Peyer's patch (tissue), 4 donors: ENCODE results near the gene CDH4. TPM values are rescaled to one million over a fixed set of nuclear protein-coding genes. Genes with fewer than 3 reads are reported as not detected.

Experiments
- DNase-seq, 3 donors: peaks; one replicate each; pipeline ENCODE4 v3.0.0-alpha.2; 2017 to 2019
- H3K27ac ChIP-seq, 4 donors: fragments of 200-600 bp; sonication (generic); one replicate each; pipeline ENCODE4 v1.5.1; 2016 to 2019
- H3K27me3 ChIP-seq, 2 donors: fragments of 200-600 bp; sonication (generic); one replicate each; pipeline ENCODE4 v1.5.1; 2019
- H3K36me3 ChIP-seq, 3 donors: fragments of 200-600 bp; sonication (generic); one replicate each; pipeline ENCODE4 v1.5.1; 2016 to 2019
- H3K4me1 ChIP-seq, 4 donors: fragments of 200-600 bp; sonication (generic); one replicate each; pipeline ENCODE4 v1.5.1; 2016 to 2019
- H3K4me3 ChIP-seq, 4 donors: fragments of 200-600 bp; sonication (generic); 1 replicate in 3 of 4; 2 replicates in 1 of 4; pipeline ENCODE4 v1.5.1; 2016 to 2019; ENCODE audit warnings: mild to moderate bottlenecking in 1 of 4
- H3K9me3 ChIP-seq, 4 donors: fragments of 200-600 bp; sonication (generic); one replicate each; pipeline ENCODE4 v1.5.1; 2016 to 2019; ENCODE audit warnings: mild to moderate bottlenecking in 1 of 4
- POLR2A ChIP-seq, 2 donors: fragments of 450-650 bp; IDR thresholded peaks; one replicate each; pipeline ENCODE4 v1.5.1; 2017; ENCODE audit warnings: antibody characterized with exemption in 2 of 2, mild to moderate bottlenecking in 2 of 2, moderate library complexity in 2 of 2
- total RNA-seq, 4 donors: library from RNA; depleted of rRNA; stranded (reverse); fragments of >200 nt; gene quantifications; one replicate each; pipeline ENCODE4 v1.1.0, GENCODE V29; 2016
- TF ChIP-seq, protein P1 (sequence below), 6 experiments: fragments of 450-650 bp in 4 of 6; fragments of 200-600 bp in 2 of 6; sonication (generic) in 1 of 6; IDR thresholded peaks; one replicate each; pipeline ENCODE4 v1.5.1; 2017 to 2019; ENCODE audit warnings: antibody characterized with exemption in 6 of 6, mild to moderate bottlenecking in 3 of 6, moderate library complexity in 1 of 6

Gene CDH4
- total RNA-seq, 4 donors from 2014 or later: 0.27 TPM; not detected in 3

DNA sequence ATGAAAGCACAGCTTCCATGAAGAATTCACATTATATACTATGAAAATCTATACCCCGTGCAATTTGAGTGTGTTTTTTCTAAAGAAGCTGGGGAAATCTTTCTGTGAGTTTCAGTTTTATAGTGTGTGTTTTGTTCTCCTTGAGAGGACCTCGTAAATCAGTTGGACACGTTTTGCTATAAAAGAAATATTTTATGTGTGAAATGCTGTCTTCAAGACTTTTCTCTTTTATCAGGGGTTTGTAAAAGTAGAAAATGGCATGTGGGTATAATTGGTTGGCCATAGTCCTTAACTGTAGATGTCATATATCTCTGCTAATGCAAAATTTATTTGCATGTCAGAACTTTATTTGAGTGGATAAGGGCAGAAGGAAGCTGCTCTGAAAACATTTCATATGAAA lies 186.2 kb downstream of the CDH4 start:
- Histone ChIP-seq H3K27me3 (no peaks in the 10 kb centered on the region), H3K4me1 (no peaks in the 10 kb centered on the region)

DNA sequence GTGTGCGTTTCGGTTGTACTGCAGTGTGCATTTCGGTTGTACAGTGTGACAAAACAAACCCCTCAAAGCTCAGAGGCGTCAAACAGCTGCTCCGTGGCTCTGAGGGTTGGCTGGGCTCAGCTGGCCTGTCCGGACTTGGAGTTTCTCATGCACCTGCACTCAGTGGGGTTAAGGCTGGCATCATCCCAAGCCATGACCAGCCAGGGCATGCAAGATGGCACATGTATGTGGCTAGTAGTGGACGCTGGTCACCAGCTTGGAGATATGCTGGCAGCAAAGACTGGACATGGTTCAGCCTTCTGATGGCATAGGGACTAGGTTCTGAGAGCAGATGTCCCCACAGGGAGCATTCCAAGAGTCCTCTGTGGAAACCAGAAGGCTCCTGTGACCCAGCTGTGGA lies 187.2 kb downstream of the CDH4 start:
- H3K4me1 ChIP-seq: no peaks in the 10 kb centered on the region
- no peaks in the 10 kb centered on the region for H3K27me3 ChIP-seq
- no peak overlapping the region for H3K4me3 ChIP-seq
- no peak for DNase-seq
- no peak overlapping the region for H3K27ac ChIP-seq
- TF ChIP-seq, protein P1, sequence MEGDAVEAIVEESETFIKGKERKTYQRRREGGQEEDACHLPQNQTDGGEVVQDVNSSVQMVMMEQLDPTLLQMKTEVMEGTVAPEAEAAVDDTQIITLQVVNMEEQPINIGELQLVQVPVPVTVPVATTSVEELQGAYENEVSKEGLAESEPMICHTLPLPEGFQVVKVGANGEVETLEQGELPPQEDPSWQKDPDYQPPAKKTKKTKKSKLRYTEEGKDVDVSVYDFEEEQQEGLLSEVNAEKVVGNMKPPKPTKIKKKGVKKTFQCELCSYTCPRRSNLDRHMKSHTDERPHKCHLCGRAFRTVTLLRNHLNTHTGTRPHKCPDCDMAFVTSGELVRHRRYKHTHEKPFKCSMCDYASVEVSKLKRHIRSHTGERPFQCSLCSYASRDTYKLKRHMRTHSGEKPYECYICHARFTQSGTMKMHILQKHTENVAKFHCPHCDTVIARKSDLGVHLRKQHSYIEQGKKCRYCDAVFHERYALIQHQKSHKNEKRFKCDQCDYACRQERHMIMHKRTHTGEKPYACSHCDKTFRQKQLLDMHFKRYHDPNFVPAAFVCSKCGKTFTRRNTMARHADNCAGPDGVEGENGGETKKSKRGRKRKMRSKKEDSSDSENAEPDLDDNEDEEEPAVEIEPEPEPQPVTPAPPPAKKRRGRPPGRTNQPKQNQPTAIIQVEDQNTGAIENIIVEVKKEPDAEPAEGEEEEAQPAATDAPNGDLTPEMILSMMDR (IDR thresholded peaks at IDR 0.05): no peak
- no peak for TF ChIP-seq POLR2A (IDR thresholded peaks at IDR 0.05)
- H3K36me3 ChIP-seq: no peaks in the 10 kb centered on the region
- no peaks in the 10 kb centered on the region for H3K9me3 ChIP-seq

More for the DNA sequence above, 186.2 kb downstream of the CDH4 start:
- Histone ChIP-seq H3K36me3 (no peaks in the 10 kb centered on the region), H3K4me3 (no peak overlapping the region), H3K27ac (no peak overlapping the region), H3K9me3 (no peaks in the 10 kb centered on the region)
- no peak for DNase-seq
- TF ChIP-seq, protein P1 (IDR thresholded peaks at IDR 0.05): no peak
- no peak for TF ChIP-seq POLR2A (IDR thresholded peaks at IDR 0.05)

DNA sequence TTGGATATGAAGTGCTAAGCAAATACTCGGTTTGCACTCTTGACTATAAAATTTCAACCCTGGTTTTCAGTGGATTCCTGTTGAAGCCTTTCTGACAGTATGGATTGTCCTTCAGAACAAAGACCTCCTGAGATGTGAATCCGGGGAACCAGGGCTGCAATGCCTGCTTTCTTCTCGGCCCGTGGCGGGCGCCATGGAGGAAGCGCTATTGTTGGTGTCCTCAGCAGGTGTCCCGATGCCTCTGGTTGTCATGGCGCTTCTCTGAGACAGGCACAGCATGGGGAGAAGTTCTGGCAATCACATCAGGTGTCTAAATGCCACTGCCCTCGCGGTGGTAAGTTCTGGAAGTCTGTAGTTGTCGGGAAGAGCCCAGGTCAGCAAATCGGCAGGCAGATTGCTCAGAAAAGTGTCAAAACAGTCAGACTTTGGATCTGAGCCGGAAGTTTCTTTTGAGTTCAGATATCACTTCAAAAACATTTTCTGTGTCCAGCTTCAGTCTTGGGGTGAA lies 188.5 kb downstream of the CDH4 start:
- no peak for DNase-seq
- H3K4me1 ChIP-seq: no peaks in the 10 kb centered on the region
- H3K9me3 ChIP-seq: no peaks in the 10 kb centered on the region
- H3K4me3 ChIP-seq: no peak overlapping the region
- H3K36me3 ChIP-seq: no peaks in the 10 kb centered on the region
- no peak overlapping the region for H3K27ac ChIP-seq
- TF ChIP-seq, protein P1 (IDR thresholded peaks at IDR 0.05): no peak
- no peak for TF ChIP-seq POLR2A (IDR thresholded peaks at IDR 0.05)
- H3K27me3 ChIP-seq: no peaks in the 10 kb centered on the region

DNA sequence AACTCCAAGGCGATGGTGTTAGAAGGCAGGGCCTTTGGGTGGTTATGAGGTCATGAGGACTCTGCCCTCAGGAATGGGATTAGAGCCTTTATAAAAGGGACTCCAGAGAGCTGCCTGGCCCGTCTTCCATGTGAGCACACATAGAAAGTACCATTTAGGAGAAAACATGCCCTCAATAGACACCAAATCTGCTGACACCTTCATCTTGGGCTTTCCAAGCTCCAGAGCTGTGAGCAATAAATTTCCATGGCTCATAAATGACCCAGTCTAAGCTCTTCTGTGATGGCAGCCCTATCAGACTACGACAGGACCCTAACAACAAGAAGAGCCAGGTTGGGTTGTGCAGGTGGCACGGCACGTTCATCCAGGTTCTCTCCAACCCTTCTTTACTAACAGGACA lies 189.5 kb downstream of the CDH4 start:
- no peaks in the 10 kb centered on the region for H3K4me1 ChIP-seq
- TF ChIP-seq, protein P1 (IDR thresholded peaks at IDR 0.05): no peak
- TF ChIP-seq POLR2A (IDR thresholded peaks at IDR 0.05): no peak
- no peaks in the 10 kb centered on the region for H3K36me3 ChIP-seq
- no peak overlapping the region for H3K27ac ChIP-seq
- no peaks in the 10 kb centered on the region for H3K27me3 ChIP-seq
- H3K4me3 ChIP-seq: no peak overlapping the region
- no peak for DNase-seq
- no peaks in the 10 kb centered on the region for H3K9me3 ChIP-seq

DNA sequence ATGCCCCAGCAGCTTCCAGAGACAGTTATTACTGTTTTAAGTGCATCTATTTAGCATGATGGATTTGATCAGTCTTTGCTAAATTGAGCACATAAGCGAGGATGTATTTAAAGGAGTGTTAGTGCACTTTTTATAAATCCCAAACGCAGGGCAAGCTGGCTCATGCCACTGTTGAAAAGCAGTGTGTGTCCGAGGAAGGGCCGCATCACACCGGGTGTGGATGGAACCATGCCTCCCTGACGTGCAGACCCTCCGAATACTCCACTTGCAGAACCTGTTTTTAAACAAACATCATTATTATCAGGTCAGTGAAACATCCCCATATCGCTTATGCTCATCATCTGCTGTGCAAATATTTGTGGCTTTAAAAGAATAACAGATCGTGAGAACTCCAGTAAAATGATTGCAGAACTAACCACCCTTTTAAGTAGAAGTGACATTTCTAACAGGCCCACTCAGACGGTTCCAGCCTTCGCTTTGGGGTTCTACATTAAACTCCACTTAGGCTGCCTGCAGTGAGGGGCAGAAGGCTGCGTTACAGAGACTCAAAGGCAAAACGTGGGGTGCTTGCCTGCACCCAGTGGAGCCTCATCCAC lies 190.1 kb downstream of the CDH4 start:
- H3K9me3 ChIP-seq: no peaks in the 10 kb centered on the region
- no peaks in the 10 kb centered on the region for H3K4me1 ChIP-seq
- H3K27me3 ChIP-seq: no peaks in the 10 kb centered on the region
- DNase-seq: no peak
- no peak overlapping the region for H3K4me3 ChIP-seq
- TF ChIP-seq, protein P1 (IDR thresholded peaks at IDR 0.05): no peak
- no peak for TF ChIP-seq POLR2A (IDR thresholded peaks at IDR 0.05)
- H3K36me3 ChIP-seq: no peaks in the 10 kb centered on the region
- H3K27ac ChIP-seq: no peak overlapping the region
